ENCODE measurements around the gene PCSK6.
"Not testable (repeated sequence)": the region's sequence is repeated elsewhere in the genome, so short reads cannot be mapped to it uniquely, and the experiment has no call there.

PCSK6 gene

DNA sequence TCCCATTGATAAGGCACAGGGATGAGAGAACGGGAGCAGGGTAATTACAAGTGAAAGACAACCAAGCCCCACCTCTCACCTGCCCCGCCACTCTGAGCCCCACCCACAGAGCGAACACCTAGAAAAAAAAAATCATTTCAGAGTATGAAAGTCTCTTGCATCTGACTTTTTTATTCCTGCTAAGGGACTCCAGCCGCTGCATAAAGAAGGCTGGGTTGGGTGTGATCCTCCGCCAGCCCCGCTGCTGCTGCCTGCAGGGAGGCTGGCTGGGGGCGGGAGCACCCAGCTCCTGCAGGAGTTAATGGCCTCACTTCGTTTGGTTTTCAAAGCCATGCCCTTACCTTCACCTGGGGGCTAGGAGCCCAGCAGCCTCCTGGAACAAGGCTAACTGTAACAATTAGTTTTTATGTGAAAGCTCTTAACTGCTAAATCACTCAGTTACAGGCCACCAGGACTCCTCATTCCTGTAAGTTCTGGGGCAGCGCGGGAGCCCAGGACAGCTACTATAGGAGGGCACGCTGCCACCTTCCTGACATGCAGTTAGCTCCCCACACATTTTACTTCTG, 116.5 kb downstream of the PCSK6 start:
- no peak for DNase-seq

DNA sequence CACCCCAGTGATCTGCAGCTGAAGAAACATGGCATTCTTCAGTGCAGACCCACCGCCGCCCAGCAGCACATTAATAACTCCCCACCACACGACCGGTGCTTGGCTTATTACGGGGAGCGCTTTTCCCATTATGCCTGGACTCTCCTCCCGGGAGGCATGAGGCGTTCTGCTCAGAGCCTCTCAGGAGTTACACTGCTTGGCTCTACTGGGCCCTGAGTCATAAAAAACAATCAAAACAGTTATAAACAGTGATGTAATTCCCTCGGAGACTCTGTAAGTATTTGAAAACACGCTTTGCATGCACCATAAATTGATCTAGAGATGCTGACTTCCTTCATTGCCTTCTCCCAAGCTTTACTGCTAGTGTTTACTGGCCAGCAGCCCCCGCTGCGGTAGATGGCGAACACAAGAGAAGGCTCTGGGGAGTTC, 117.3 kb downstream of the PCSK6 start:
- no peak for DNase-seq

GRCh38 chr15:101371519-101371918, 118.0 kb downstream of the PCSK6 start:
- DNase-seq = no peak

DNA sequence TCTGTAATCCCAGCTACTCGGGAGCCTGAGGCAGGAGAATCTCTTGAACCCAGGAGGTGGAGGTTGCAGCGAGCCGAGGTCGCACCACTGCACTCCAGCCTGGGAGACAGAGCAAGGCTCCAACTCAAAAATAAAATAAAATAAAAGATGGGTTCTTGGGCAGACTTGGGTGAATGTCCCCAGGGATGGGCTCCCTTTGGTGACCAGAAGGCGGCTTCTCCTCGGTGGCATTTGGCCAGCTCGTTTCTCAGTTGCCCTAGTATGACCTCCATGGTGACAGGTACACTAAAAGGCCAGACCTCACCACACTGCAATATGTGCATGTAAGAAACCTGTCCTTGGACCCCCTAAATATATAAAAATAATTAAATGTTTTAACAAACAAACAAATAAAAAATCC, 118.4 kb downstream of the PCSK6 start:
- DNase-seq = no peak

DNA sequence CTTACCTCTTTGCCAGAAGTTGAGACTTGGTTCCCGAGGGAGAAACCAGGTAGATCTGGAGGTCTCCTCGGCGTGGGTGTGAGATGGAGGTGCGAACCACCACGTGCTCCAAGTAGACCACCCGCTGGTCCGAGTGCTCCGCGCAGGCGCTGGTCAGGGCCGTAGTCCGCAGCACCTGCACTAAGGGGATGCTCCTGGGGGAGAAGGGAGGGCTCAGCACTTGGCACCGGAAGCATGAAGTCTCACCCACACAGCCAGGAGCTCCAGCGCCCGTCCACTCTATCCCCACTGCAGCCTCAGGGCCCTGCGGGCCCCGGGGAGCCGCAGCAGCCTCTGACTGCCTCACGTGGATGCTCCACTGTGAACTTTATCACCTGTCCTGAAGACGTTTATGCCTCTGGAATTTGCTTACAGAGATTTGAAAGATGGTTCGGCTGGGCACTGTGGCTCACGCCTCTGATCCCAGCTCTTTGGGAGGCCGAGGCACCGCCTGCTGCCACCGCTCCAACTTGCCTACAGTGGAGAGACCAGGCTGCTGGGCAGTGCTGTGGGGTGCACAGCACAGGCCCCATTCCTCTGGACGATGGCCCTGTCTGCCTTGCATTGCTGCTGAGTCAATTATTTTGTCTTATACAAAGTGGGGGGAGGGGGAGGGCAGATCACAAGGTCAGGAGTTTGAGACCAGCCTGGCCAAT, 119.0 kb downstream of the PCSK6 start:
- DNase-seq = no peak

GRCh38 chr15:101369676-101370075, 119.8 kb downstream of the PCSK6 start:
- no peak for DNase-seq

GRCh38 chr15:101368861-101369642, 120.5 kb downstream of the PCSK6 start:
- DNase-seq = no peak

GRCh38 chr15:101368086-101368780, 121.3 kb downstream of the PCSK6 start:
- no peak for DNase-seq

DNA sequence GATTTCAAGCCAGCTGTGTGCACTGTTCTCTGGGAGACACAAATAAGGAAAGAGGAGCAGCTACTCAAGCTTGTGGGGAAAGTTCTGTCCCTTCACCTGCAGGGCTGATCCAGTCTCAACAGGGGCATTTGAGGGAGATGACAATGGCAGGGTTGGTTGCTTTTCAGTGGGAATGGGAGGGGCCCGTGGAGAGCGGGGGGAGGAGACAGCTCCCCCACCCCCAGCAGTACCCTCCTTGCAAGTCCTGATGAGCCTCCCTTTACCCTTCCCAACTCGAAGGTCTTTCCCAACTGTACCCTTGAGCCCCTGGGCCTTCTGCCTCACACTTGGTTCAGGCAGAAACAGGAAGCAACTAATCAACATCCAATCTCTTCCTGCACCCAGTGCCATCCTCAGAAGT, 122.7 kb downstream of the PCSK6 start:
- no peak for DNase-seq

- no peak for DNase-seq
Measured at GRCh38 chr15:101362986-101363566, 126.4 kb downstream of the PCSK6 start.

DNA sequence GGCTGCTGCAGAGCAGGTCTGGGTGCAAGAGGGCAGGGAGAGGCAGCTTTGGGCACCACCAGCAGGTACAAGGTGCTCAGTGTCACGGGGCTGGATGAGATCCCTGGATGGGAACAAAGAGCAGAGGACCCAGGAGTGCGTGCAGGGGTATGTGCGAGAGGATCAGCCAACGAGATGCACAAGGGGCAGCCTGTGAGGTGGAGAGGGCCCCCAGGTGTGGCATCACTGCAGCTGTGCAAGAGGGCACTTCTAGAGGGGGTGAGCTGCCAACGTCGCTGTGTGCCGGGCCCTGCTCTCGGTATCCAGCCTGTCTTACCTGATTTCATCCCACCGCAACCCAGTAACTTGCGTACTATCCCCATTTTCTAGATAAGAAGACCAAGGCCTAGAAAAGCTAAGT, 127.1 kb downstream of the PCSK6 start:
- no peak for DNase-seq

GRCh38 chr15:101361418-101361817, 128.1 kb downstream of the PCSK6 start:
- DNase-seq = no peak

- DNase-seq = no peak
Measured at GRCh38 chr15:101359365-101359947, 130.1 kb downstream of the PCSK6 start.

GRCh38 chr15:101358895-101359294, 130.6 kb downstream of the PCSK6 start:
- no peak for DNase-seq

DNA sequence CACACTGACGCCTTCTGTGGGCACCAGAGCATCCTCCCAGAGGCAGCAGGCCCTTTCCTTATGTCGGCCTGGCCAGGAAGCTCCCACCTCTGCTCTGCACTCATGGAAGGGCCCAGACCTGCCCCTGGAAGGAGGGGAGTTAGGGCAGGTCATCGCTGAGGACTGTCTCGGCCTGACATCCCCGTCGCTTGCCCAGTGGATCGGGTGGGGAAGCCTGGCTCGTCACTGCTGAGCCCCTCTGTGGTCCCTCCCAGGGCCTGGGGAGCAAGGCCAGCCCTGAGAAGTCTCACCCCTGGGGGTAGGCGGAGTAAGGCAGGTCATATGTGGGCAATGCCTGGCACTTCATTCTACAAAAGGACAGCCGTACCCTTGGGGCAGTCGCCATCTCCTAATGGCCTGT, 131.6 kb downstream of the PCSK6 start:
- DNase-seq = no peak

DNA sequence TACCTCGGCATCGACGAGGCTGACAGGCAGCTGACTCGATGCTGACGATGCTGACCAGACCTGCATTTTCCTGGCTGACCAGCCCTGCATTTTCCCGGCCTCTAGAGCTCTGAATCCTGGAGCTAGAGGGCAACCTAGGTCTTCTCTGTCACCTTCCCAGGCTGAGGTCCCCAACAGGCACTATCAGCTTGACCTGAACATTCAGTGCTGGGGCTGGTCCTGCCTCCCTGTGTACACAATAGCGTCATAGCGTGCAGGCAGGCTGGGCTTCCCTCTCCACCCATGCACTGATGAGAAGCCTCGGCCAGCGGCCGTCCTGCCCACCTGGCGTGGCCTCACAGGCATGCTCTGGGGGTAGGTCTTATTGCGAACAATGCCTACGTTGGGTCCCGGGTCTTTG, 132.2 kb downstream of the PCSK6 start:
- no peak for DNase-seq

DNA sequence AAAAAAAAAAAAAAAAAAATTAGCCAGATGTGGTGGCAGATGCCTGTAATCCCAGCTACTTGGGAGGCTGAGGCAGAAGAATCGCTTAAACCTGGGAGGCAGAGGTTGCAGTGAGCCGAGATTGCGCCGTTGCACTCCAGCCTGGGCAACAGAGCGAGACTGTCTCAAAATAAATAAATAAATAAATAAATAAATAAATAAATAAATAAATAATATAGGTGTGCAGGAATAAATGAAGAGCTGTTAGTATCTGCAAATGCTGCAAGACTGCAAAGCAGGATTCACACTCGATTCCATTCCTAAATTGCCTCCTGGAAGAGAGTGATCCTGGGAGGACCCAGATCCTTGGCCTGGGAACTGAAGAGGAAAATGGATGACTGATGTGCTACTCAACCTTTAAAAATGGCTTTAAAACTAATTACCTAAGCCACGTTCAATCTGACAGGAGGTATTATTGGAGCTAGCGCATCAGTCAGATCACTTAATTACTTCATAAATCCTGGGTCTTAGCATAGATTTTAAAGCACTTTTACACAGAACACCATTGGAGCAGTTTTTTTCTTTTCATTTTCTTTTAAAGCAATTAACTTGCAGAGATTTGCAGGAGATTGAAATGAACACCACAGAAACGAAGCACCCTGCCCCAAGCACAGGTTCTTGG, 132.9 kb downstream of the PCSK6 start:
- DNase-seq = not testable (repeated sequence)

GRCh38 chr15:101355678-101356464, 133.6 kb downstream of the PCSK6 start:
- no peak for DNase-seq

GRCh38 chr15:101354891-101355623, 134.4 kb downstream of the PCSK6 start:
- no peak for DNase-seq

DNA sequence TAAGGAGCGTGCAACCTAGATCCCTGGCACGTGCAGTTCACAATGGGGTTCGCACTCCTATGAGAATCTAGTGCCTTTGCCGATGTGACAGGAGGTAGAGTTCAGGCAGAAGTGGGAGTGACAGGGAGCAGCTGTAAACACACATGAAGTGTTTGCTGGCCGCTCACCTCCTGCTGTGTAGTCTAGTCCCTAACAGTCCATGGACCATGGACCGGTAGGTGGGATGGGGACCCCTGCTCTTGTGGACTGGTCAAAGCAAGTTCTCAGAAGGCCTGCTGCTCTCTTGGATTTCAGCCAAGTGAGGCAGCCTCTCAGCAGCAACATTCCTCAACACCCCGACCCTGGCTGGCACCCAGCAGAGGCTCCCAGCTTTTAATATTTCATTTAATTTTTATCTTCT, 136.3 kb downstream of the PCSK6 start:
- DNase-seq = no peak

DNA sequence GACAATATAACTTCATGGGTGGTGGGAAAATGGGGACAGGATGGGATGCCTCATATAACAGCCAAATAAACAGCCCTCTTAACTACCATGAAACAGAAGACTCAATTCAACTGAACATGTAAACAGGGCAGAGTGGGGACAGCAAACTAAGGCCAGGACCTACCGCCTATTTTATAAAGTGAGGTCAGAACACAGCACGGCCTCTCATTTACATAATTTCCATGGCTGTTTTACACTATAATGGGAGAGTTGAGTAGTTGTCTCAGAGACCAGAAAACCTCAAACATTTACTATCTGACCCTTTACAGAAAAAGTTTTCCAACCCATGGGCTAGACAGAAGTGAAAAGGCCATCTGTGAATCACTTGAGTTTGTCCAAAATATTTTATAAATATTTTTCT, 137.8 kb downstream of the PCSK6 start:
- no peak for DNase-seq

Measured in GF-D8 (cell line).